AG09309 (cell line): ENCODE data around the gene HIVEP1.

Experiments used
- DNase-seq: peaks from one replicate; pipeline ENCODE4 v3.0.0-alpha.2; 2010; ENCODE audit warnings: low read depth
- H3K4me3 ChIP-seq: 2 replicates; pipeline ENCODE4 v1.5.1; 2011; ENCODE audit warnings: mild to moderate bottlenecking, low read depth, low read length, moderate library complexity; ENCODE audit not compliant: control insufficient read depth
- TF ChIP-seq, protein P1 (sequence below): IDR thresholded peaks from 2 replicates; pipeline ENCODE4 v1.5.1; 2011; ENCODE audit warnings: mild to moderate bottlenecking, low read depth, low read length, inconsistent platforms; ENCODE audit not compliant: insufficient read depth, control insufficient read depth; ENCODE audit errors: missing control alignments

HIVEP1 gene

DNA sequence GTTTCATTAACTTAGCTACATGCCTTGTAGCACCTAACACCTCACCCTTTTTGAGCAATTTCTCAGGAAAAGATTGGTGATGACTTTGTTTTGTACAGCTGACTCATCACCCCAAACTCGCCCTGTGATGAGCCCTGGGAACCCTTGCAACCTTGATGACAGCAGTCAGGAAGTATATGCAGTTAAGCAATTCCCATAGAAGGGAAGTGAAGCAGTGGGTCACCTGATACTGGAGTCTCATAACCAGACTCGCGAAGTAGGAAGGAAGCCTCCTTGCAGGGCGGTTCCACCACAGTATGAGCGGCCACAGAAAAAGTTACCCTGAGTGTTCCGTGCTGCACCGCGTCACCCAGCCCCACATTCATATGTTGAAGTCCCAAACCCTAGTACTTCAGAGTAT, 196.1 kb downstream of the HIVEP1 start:
- no peak for DNase-seq
- no peak overlapping the region for H3K4me3 ChIP-seq
- TF ChIP-seq, protein P1, sequence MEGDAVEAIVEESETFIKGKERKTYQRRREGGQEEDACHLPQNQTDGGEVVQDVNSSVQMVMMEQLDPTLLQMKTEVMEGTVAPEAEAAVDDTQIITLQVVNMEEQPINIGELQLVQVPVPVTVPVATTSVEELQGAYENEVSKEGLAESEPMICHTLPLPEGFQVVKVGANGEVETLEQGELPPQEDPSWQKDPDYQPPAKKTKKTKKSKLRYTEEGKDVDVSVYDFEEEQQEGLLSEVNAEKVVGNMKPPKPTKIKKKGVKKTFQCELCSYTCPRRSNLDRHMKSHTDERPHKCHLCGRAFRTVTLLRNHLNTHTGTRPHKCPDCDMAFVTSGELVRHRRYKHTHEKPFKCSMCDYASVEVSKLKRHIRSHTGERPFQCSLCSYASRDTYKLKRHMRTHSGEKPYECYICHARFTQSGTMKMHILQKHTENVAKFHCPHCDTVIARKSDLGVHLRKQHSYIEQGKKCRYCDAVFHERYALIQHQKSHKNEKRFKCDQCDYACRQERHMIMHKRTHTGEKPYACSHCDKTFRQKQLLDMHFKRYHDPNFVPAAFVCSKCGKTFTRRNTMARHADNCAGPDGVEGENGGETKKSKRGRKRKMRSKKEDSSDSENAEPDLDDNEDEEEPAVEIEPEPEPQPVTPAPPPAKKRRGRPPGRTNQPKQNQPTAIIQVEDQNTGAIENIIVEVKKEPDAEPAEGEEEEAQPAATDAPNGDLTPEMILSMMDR = no peak

DNA sequence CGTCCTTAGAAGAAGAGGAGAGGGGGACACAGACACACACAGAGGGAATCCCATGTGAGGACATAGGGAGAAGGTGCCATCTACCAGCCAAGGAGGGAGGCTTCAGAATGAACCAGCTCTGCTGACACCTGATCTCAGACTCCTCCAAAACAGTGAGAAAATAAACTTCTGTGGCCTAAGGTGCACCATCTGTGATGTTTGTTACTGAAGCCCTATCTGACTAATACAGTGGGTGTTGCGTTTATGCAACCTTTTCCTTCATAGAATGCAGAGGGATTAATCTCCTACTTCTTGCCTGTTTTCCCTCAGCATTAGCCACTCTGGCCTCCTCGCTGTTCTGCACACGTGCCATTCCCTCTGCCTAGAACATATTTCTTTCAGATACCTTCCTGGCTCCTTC, 196.6 kb downstream of the HIVEP1 start:
- TF ChIP-seq, protein P1 = no peak
- DNase-seq = no peak
- H3K4me3 ChIP-seq = no peak overlapping the region
